ENCODE measurements around the gene DCTPP1.

- no peak for TF ChIP-seq CTCF (IDR thresholded peaks at IDR 0.05; ENCODE audit: extremely low read depth in 1 of 2, insufficient read depth in 1 of 2, low read depth in 1 of 2, low read length in 2 of 2)
- TF ChIP-seq POLR2A (IDR thresholded peaks at IDR 0.05; ENCODE audit: low read depth, low read length): no peak
Measured at GRCh38 chr16:30464078-30464477, 34.2 kb upstream of the DCTPP1 start.

Data from endothelial cell of umbilical vein (primary cell).